Activated gamma-delta T cell (primary cell): Measurements from ENCODE around the gene YIF1A.
"Not testable (repeated sequence)": the region's sequence is repeated elsewhere in the genome, so short reads cannot be mapped to it uniquely, and the experiment has no call there.

Source experiments
- DNase-seq: peaks from one replicate; lab custom pipeline; 2025; lab: John Stamatoyannopoulos, UW

YIF1A gene

DNA sequence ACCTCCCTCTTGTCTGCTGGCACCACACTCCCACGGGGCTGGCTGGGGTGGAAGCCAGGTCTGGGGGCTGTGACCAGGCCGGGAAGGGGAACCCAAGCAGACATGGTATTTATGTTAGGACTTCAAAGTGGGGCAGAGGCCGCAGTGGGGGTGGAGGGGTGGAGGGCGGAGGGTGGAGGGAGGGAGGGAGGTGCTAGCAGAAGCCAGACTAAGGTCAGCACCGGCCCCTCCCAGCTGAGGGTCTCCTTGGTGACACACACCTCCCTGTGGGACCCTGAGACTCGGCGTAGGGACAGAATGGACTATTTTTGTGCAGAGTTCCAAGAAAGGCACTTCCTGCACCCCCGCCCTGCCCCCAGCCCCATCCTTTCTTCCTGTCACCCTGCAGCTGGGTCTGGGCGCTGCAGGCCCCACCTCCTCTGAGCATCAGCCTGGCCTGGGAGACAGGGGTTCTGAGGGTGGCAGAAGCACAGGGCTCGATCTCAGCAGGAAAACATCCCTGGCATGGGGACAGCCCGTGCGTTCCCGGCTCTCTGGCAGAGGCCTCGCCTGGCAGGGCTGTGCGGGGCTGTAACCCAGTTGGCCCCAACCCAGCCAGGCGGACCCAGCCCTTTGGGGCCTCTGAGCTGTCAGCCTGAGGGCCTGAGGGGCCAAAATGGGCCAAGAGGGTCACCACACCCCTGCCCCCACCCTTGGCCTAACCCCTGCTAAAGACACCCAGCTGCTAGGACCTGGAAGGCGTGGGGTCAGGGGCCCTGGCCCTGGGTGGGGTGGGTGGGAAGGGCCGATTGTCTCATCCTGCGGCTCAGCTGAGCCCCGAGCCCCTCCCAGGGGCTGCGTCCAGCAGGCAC, 37.5 kb upstream of the YIF1A start:
- no peak for DNase-seq

DNA sequence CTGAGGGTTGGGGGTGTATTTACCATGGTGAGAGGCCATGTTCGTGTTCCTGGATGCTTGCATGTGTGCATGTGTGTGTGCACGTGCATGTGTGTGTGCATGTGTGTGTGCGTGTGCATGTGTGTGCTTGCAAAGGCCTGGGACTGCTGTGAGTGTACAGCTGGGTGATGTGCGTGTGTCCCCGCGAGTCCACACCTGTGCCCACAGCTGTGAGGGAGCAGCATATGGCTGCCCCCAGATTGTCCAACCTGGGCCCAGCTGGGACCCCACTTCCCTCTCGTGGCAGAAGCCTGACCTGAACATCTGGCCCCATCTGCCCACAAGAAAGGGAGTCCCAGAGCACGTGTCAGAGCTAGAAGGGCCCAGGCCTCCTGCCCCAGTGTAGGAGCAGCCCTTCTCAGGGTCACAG, 36.3 kb upstream of the YIF1A start:
- no peak for DNase-seq

DNA sequence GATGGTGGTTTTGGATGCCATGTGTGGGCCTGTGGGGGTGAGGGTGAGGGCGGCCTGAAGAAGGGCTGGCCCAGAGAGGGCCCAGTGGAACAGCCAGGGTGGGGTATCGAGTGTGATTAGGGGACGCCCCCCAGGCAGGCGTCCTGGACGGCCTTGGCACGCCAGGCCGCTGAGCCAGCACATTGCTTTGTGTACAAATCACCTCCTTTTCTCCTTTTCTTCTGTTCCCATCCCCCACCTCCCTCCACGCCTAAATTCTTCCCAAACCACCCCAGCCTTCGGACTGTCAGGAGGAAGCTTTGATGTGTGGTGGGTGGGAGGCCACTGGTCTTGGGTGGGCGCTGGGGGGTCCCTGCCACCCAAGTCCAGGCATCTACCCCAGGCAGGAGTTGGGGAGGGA, 35.7 kb upstream of the YIF1A start:
- DNase-seq, result no peak

DNA sequence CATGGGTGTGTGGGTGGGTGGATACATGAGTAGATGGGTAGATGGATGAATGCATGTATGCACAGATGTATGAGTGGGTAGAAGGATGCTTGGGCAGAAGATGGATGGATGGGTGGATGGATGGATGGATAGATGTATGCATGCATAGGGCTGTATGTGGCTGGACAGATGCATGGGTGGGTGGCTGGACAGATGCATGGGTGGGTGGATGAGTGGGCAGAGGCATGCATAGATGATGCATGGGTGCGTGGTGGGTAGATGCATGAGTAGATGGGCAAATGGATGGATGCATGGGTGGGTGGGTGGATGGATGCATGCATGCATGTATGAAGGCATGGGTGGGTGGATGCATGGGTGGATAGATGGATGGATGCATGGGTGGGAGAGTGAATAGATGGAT, 34.7 kb upstream of the YIF1A start:
- DNase-seq, result no peak

DNA sequence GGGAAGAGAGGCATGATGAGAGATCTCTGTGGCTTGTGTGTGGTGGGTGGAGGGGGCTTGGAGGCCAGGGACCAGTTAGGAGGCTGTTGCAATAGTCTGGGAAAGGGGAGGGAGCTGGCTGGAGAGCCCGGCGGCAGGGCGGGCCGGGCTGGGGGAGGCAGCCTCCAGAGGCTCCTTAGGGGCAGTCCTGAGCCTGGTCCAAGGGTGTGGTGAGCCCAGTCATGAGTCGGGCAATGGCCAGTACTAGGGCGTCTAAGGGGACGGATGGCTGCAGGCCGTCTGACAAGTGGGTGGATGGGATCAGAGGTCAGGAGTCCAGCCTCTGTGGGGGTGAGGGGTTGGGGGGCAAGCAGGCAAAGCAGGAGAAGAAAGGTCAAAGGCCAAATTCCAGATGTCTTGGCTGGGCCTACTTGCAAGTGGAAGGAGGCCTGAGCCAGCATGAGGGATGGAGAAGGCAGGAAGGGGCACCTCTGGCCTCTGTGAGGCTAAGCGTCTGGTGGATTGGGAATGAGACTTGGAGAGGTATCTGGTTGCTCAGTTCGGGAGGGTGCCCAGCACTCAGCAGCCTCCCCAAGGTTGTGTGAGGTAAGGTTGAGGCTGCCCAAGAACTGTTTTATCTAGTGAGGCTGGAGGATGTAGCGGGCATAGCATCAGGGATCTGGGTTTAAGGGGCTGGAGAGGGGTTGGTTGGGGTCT, 33.9 kb upstream of the YIF1A start:
- DNase-seq, result no peak

DNA sequence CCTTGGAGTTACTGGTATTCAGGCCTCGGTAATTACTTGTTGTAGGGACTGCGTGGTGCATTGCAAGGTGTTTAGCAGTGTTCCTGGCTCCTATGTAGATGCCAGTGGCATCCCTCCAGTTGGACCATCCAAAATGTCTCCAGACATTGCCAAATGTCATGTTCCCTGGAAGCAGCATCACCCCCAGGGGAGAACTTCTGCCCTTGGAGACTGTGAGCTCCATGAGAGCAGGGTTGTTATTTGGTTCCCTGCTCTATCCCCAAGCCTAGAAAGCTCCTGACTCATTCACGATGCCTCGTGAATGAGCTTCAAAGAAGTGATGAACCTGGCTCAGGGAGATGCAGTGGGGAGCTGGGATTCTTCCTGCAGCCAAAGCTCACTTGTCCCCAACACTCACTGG, 32.7 kb upstream of the YIF1A start:
- DNase-seq, result no peak

DNA sequence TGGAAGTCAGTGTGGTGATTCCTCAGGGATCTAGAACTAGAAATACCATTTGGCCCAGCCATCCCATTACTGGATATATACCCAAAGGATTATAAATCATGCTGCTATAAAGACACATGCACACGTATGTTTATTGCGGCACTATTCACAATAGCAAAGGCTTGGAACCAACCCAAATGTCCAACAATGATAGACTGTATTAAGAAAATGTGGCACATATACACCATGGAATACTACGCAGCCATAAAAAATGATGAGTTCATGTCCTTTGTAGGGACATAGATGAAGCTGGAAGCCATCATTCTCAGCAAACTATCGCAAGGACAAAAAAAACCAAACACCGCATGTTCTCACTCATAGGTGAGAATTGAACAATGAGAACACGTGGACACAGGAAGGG, 31.8 kb upstream of the YIF1A start:
- DNase-seq, result not testable (repeated sequence)

DNA sequence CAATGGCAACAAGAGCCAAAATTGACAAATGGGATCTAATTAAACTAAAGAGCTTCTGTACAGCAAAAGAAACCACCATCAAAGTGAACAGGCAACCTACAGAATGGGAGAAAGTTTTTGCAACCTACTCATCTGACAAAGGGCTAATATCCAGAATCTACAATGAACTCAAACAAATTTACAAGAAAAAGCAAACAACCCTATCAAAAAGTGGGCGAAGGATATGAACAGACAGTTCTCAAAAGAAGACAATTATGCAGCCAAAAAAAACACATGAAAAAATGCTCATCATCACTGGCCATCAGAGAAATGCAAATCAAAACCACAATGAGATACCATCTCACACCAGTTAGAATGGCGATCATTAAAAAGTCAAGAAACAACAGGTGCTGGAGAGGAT, 31.3 kb upstream of the YIF1A start:
- DNase-seq, result not testable (repeated sequence)

DNA sequence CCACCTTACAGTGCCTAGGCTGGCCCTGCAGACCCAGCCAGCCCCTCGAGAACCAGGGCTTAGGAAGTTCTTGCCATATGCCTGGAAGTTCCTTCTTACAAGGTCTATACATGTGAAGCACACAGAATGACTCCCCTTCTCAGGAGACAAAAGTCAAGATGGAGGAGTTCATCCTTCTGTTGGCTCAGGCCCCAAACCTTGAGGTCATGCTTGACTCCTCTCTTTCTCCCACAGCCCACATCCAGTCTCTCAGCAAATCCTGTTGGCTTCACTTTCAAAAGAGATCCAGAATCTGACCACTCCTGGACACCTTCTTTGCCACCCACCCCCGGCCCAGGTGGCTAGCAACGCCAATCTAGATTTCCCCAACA, 29.6 kb upstream of the YIF1A start:
- no peak for DNase-seq

DNA sequence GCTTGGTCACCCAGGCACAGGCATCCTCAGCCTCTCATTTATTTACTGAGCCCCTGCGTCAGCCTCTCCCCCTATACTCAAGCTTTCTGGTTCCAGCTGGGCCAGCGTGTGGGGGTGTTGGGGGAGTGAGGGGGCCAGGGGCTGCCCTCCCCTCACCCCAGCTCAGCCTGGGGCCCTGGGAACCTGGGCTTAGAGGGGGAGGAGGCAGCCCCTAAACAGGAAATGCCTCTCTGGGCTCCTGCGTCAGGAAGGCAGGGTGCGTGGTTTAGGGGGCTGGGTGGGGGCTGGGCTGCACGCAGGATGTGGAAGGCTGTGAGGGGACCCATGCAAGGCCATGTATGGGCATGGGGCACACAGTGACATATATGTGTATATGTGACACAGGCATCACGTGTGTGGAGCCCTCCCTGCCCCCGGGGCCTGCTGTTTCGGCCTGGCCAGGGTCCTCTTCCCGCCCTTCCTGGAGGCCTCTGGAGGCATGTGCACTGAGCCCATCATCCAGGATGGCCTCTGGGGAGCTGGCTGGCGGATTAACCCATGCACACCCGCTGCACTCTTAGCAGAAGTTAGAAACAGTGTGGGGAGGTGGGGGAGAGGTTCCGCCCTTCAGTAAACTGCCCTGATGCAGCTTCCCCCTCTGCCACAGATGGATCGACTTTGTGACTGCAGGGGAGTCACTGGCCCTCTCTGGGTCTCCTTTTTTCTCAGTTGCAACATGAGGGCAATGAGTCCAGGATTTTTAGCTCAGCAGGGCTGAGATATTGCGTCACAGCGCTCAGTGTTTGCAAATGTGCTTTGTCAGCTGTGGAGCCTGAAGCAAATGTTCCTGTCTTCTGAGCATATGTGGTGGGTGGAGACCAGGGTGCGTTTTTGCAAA, 29.0 kb upstream of the YIF1A start:
- peak; percentile 66 for DNase-seq

DNA sequence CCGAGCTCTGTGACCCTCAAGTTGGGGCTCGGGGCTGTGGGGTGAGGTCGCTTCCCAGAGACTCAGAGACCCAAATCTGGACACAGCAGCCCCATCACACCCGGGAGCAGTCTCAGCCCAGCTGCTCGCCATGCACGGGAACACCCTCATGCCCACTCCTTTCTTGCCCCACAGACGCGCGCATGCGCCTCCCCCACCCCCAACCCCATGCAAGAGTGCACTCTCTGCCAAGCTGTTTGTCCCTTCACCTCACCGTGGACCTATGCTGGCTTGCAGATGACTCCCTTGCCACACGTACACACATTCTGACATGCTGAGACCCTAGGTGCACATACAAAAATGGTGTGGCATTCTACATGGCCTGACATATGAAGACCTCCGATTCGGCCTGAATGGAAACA, 28.4 kb upstream of the YIF1A start:
- DNase-seq, result no peak

DNA sequence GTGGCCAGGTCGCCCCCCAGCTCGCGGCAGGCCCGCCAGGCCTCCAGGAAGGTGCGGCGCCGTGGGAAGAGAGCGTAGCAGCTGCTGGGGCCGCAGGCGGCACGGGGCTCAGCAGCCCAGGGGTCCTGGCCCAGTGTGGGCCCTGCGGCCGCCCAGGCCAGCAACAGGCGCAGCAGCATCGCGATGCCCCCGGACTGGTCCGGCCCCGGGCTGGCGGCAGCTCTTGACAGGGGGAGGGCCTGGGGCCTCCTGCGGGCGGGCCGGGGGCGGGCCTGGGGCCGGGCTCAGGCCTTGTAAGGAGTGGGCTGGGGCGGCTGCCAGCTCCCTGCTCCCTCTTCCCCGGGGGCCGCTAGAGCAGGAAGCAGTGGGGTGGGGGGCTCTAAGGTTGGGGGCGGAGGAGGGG, 27.9 kb upstream of the YIF1A start, which contains the start of gene CD248:
CD248 (minus strand) TSS at position 196 of the 403 bp plus-strand sequence; CDS start at position 179, 17 bp downstream.
- DNase-seq, result no peak

DNA sequence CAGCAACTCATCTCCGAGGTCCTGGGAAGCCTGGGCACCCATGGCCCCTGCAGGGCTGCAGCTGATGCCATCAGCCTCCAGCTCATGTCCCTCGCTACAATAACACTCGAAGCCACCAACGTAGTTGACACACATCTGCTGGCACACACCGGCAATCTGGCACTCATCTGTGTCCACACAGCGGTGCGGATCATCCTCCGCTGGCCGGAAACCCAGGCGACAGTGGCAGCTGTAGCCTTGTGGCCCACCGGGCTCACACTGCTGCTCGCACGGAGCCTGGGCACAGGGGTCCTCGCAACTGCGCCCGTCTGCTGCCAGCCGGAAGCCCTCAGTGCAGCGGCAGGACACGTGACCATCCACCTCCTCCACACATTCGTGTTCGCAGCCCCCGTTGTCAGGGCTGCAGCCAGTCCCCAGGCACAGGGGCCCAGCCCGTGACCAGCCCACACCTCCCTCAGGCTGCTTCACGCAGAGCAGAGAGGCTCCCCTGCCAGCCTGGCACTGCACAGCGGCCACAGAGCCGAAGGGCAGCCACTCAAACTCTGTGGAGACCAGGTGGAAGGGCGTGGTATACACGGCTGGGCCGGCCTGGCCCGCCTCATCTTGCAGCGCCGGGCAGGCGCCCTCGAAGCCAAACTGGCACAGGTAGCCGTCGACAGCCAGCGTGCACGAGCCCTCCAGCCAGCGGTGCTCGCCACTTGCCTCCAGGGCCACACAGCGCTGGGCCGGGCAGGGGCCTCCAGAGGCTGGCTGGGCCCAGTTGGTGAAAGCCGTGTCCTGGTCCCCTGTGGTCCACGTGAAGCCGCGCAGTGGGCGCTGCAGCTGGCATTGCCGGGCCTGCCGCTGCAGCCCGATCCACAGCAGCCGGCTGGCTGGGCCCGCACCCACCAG, 27.2 kb upstream of the YIF1A start:
- DNase-seq, result no peak

DNA sequence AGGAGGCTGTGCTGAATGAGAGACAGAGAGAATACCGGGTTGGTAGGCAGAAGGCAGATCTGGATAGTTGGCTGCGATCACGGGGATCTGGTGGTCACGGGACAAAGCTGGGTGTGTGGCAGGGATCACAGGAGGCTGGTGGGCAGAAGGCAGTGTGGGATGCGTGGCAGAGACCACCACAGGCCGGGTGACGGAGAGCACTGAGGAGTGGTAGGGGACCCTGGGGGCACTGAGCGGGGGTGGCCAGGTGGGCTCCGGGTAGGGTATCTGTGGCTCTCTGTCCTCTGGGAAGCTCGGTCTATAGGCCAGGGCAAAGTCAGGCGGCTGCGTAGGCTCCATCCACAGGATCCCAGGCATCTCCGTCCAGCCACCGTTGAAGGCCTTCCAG, 26.5 kb upstream of the YIF1A start:
- DNase-seq, result no peak

DNA sequence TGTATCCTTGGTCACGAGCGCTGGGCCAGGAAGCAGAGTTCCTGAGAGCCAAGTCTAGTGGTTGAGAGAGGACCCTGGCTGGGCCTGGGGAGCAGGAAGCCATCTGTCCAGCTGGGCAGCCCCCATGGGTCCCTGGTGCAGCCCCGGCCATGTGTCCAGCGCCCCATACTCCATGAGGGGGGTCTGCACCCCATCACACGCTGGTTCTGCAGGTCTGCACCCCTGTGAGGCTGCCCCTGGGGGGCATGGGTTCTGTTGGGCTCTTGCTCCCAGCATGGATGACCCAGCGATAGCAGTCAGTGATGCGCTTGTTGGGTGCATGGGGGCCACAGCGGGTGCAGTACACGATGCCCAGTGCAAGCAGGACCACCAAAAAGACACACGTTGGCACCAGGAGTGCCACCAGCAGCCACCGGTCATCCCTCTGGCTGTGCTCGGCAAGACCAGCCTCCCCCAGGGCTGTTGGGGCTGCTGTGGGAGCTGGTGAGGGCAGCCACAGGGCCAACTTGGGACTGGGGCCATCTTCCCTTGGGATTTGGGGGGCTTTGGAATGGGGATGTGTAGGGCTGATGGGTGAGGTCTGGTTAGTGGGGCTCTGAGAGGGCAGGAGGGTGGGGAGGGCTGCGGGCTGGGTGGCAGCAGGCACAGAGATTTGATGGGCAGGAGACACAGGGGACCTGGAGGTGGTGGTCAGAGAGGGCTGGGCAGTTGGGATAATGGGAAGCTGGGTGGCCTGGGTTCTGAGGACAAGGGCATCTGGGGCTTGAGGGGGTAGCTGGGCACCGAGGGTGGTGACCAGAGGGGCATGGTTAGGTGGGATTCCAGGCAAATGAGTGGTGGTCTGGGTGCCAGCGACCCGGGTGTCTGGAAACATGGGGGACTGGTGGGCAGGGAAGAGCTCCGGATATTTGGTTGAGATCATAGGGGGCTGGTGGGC, 25.9 kb upstream of the YIF1A start:
- no peak for DNase-seq

DNA sequence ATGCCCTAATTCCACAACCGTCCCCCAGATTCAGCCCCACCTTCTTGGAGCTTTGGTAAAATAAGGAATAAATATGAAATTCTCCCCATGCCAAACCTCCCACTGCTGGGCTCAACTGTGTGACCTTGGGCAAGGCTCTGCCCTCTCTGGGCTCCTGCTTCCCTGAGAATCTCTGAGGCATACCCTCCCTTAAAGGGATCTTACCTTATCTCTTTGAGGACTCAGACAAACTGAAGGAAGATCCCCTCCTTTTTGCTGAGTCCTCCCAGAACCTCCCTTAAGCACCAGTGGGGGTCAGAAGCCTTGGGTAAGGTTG, 25.2 kb upstream of the YIF1A start:
- DNase-seq, result no peak

DNA sequence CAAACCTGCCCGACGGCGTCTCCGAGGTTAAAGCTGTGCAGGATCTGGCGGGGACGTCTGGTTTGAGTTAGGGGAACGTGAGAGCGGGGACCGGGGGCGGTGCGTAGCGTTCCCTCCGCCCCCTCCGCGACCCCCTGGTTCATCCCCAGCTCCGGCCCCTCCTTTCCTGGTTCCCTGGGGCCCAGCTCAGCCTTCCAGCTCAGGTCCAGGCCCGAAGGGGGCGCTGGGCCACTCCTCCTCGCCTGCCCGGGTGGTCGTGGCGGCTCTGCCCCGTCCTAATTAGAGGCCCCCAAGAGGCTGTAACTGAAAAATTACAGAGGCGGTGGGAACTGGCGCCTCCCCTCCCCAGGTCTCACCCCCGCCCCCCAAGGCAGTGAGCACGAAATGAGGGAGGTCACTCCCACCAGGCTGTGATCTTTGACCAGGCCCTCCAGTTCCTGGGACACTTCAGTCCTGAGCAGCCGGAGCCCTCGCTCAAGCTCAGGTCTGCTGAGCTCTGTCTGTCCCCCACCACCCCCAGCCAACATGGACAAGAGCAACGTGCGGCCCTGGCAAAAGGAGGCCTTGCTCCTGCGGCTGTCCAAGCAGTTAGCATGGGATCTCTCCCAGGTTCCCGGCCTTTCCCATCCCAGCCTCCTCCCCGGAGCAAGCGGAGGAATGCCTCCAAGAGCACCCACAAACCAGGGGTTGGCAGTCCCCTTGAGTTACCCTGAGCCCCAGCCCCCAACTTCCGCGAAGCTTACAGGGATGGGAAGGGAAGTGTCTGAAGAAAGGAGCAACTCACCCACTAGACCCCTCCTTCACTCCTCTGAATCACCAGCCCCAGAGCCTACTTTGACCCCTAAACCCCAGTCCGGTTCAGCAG, 24.6 kb upstream of the YIF1A start:
- no peak for DNase-seq

DNA sequence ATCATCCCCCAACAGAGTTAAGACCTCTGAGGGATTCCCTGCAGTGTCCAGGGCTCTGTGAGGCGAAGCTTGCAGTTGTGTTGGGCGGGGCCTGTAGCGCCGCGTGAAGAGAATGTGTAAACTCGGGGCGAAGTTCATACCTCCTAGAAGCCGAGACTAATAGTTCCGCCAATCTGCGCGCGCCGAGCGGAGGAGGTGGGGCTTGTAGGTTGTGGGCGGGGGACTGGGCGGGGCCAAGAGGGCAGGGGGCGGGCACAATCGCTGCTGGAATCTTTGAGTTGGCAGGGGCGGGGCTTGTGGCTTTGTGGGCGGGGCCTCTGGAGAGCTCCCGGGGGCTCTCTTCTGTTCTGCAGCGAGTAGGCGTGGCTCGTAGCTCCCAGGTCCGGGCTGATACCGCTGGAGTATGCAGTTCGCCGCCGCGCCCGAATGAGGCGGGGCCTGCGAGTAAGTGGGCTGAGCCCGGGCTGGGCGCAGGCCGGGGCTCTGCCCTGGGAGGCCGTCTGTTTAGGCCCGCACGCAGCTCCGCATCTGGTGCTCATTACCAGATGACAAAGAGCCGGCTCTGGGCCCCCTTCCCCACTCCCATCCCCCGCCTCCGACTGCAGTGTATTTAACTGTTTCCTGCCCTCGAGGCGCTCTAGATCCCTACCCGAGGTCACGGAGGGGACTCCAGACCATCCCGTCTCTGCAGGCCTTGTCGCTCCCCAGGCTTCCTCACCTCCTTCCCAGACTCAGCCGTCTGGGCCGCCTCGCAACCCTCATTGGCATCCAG, 23.8 kb upstream of the YIF1A start:
- peak; percentile 96 for DNase-seq
